SK-N-SH (cell line): ENCODE data around the gene NMT2. TPM values are rescaled to one million over a fixed set of nuclear protein-coding genes. Genes with fewer than 3 reads are reported as not detected.

Source experiments
- CTCF ChIA-PET: fragments of 300-600, 350-600 bp; formaldehyde crosslinking; extraction: SDS; loops from one replicate; lab custom pipeline; 2021; lab: Yijun Ruan, JAX
- POLR2A ChIA-PET: fragments of 350-600 bp; sonication (Branson Sonifier 250); formaldehyde crosslinking; extraction: SDS; loops from one replicate; lab custom pipeline; 2020; ENCODE audit warnings: antibody characterized with exemption, inconsistent platforms; lab: Yijun Ruan, JAX
- DNase-seq: peaks from one replicate; pipeline ENCODE4 v3.0.0; 2012
- H2AFZ ChIP-seq: fragments of 200-600 bp; sonication (generic); 2 replicates; pipeline ENCODE4 v1.8.1; 2016; ENCODE audit warnings: antibody characterized with exemption, mild to moderate bottlenecking, low read depth
- H3F3A ChIP-seq: fragments of 200-600 bp; sonication (generic); replicated peaks from 2 replicates; pipeline ENCODE3; 2016; ENCODE audit warnings: antibody characterized with exemption, mild to moderate bottlenecking; ENCODE audit not compliant: insufficient read depth
- H3K27ac ChIP-seq, 2 experiments: fragments of 200-500 bp in 1 of 2; fragments of 200-600 bp in 1 of 2; sonication (Bioruptor generic) in 1 of 2; sonication (generic), shearing (Covaris generic) in 1 of 2; 2 replicates each; pipeline versions ENCODE4 v1.5.1 to v1.6.1; 2014 to 2016; ENCODE audit warnings: low read depth in 2 of 2, inconsistent platforms in 1 of 2, low read length in 1 of 2, mild to moderate bottlenecking in 1 of 2, mixed read lengths in 1 of 2
- H3K27me3 ChIP-seq: fragments of 200-600 bp; sonication (generic), shearing (Covaris generic); 2 replicates; pipeline ENCODE4 v1.6.1; 2016; ENCODE audit warnings: mixed run types; ENCODE audit not compliant: insufficient read depth
- H3K36me3 ChIP-seq, 2 experiments: fragments of 200-500 bp in 1 of 2; fragments of 200-600 bp in 1 of 2; sonication (Bioruptor generic) in 1 of 2; sonication (generic) in 1 of 2; replicated peaks in 1 of 2; 2 replicates each; pipeline versions ENCODE3 to v1.5.1; 2014 to 2016; ENCODE audit warnings: low read length in 1 of 2, mild to moderate bottlenecking in 1 of 2; ENCODE audit not compliant: insufficient read depth in 2 of 2, control insufficient read depth in 1 of 2
- H3K4me1 ChIP-seq, 2 experiments: fragments of 200-500 bp in 1 of 2; fragments of 200-600 bp in 1 of 2; sonication (Bioruptor generic) in 1 of 2; sonication (generic), shearing (Covaris generic) in 1 of 2; 2 replicates each; pipeline versions ENCODE4 v1.5.1 to v1.6.1; 2014 to 2016; ENCODE audit warnings: low read depth in 1 of 2, low read length in 1 of 2, mixed run types in 1 of 2; ENCODE audit not compliant: insufficient read depth in 2 of 2, control insufficient read depth in 1 of 2
- H3K4me2 ChIP-seq: fragments of 200-600 bp; sonication (generic), shearing (Covaris generic); 2 replicates; pipeline ENCODE4 v1.6.1; 2017; ENCODE audit warnings: mixed run types
- H3K4me3 ChIP-seq, 2 experiments: fragments of 200-500 bp in 1 of 2; fragments of 200-600 bp in 1 of 2; sonication (Bioruptor generic) in 1 of 2; sonication (generic), shearing (Covaris generic) in 1 of 2; 2 replicates each; pipeline versions ENCODE4 v1.5.1 to v1.8.1; 2014 to 2016; ENCODE audit warnings: low read depth in 2 of 2, inconsistent platforms in 1 of 2, low read length in 1 of 2, mild to moderate bottlenecking in 1 of 2, mixed read lengths in 1 of 2, moderate library complexity in 1 of 2
- H3K79me2 ChIP-seq: fragments of 200-600 bp; sonication (generic); 2 replicates; pipeline ENCODE4 v1.8.1; 2017; ENCODE audit warnings: mild to moderate bottlenecking; ENCODE audit not compliant: insufficient read depth
- H3K9ac ChIP-seq: fragments of 200-600 bp; sonication (generic); 2 replicates; pipeline ENCODE4 v1.6.1; 2017; ENCODE audit warnings: mixed run types
- H3K9me2 ChIP-seq: fragments of 200-600 bp; sonication (generic); 2 replicates; pipeline ENCODE4 v1.6.1; 2017; ENCODE audit warnings: mixed run types
- H3K9me3 ChIP-seq: fragments of 200-600 bp; sonication (generic); 2 replicates; pipeline ENCODE4 v1.6.1; 2017; ENCODE audit warnings: mixed run types, mild to moderate bottlenecking, moderate library complexity
- H4K20me1 ChIP-seq: fragments of 200-600 bp; sonication (generic); 2 replicates; pipeline ENCODE4 v1.6.1; 2017; ENCODE audit warnings: mild to moderate bottlenecking, mixed run types; ENCODE audit not compliant: insufficient read depth
- ELF1 ChIP-seq: IDR thresholded peaks from 2 replicates; pipeline ENCODE4 v1.4.0; 2012
- FOSL2 ChIP-seq: IDR thresholded peaks from 2 replicates; pipeline ENCODE4 v1.4.0; 2012; ENCODE audit warnings: low read depth, mild to moderate bottlenecking, moderate library complexity, borderline replicate concordance
- GATA2 ChIP-seq: sonication (generic); formaldehyde crosslinking; IDR thresholded peaks from 2 replicates; pipeline ENCODE4 v1.5.0; 2020; ENCODE audit warnings: mild to moderate bottlenecking, missing genetic modification reagents
- JUND ChIP-seq: IDR thresholded peaks from 2 replicates; pipeline ENCODE4 v1.4.0; 2012
- MEF2A ChIP-seq: IDR thresholded peaks from 2 replicates; pipeline ENCODE4 v1.4.0; 2012; ENCODE audit warnings: low read depth, borderline replicate concordance
- MXI1 ChIP-seq: IDR thresholded peaks from 2 replicates; pipeline ENCODE4 v1.6.1; 2012; ENCODE audit warnings: mild to moderate bottlenecking, low read depth, low read length, improper control_type of control experiment
- POLR2AphosphoS5 ChIP-seq: IDR thresholded peaks from 2 replicates; pipeline ENCODE4 v1.6.1; 2012; ENCODE audit warnings: low read depth, low read length
- RAD21 ChIP-seq: IDR thresholded peaks from 2 replicates; pipeline ENCODE4 v1.6.1; 2012; ENCODE audit warnings: mild to moderate bottlenecking, low read length
- RXRA ChIP-seq: IDR thresholded peaks from 2 replicates; pipeline ENCODE4 v1.4.0; 2012; ENCODE audit warnings: low read depth, mild to moderate bottlenecking, borderline replicate concordance
- SMC3 ChIP-seq: IDR thresholded peaks from 2 replicates; pipeline ENCODE4 v1.6.1; 2012; ENCODE audit warnings: low read depth, low read length, improper control_type of control experiment
- WGBS: methylation state at CpG from one replicate; pipeline ENCODE4 v1.1.6; 2017; ENCODE audit warnings: low lambda C conversion rate; 5-methylcytosine and 5-hydroxymethylcytosine counted together
- polyA plus RNA-seq, 3 experiments: library from polyadenylated mRNA; depleted of rRNA; stranded (reverse); fragments of >200 nt; gene quantifications; 2 replicates each; pipeline ENCODE4 v1.2.3, GENCODE V29; 2012
- TF ChIP-seq, protein P1 (sequence below): IDR thresholded peaks from 2 replicates; pipeline ENCODE4; 2012
- TF ChIP-seq, protein P2 (sequence below): IDR thresholded peaks from 2 replicates; pipeline ENCODE4 v1.4.0; 2012; ENCODE audit warnings: low read depth, borderline replicate concordance

Gene NMT2
- polyA plus RNA-seq, 1 of the 3 experiments (the other 2 are of a cell fraction), result 25.9 TPM

DNA sequence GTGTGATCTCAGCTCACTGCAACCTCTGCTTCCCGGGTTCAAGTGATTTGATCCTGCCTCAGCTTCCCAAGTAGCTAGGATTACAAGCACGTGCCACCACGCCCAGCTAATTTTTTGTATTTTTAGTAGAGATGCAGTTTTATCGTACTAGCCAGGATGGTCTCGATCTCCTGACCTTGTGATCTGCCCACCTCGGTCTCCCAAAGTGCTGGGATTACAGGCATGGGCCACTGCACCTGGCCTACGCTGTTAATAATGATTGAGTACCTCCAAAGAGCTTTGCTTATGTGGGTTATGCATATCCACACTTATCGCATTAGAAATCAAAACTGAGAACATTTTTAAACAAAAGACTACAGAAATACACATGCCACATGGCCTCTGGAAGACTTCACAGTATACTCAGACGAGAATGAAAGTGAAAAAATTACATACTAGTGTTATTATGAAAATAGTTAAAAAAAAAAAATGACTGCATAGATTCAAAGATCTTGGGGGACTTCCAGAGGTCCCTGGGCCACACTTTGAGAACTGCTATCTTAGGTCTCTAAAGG, 45.9 kb downstream of the NMT2 start (continued):
- TF ChIP-seq JUND, result no peak

DNA sequence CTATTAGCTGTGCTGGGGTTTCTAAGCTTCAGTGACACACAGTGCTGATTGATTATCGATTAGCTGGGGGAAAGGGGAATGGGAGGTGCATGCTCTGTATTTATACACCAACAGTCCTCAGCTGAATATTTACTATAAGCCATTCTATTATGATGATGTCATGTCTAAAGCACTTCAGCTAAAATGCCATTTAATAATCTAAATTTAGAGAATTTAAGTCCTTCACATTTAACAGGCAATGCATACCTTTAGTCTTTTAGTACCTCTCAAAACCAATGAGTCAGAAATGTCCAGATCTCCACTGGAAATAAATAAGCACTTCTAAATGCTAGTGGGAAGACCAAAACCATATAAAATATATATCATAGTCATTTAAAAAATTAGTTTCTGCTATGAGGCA, 46.8 kb downstream of the NMT2 start:
- no peak overlapping the region for H3K9ac ChIP-seq
- H3K9me3 ChIP-seq, result no peaks in the 10 kb centered on the region
- H3K4me3 ChIP-seq, result no peak overlapping the region
- 0 out of 2 replicates have a peak, but pooled peaks have one; percentile 4 for TF ChIP-seq JUND
- TF ChIP-seq, protein P1, sequence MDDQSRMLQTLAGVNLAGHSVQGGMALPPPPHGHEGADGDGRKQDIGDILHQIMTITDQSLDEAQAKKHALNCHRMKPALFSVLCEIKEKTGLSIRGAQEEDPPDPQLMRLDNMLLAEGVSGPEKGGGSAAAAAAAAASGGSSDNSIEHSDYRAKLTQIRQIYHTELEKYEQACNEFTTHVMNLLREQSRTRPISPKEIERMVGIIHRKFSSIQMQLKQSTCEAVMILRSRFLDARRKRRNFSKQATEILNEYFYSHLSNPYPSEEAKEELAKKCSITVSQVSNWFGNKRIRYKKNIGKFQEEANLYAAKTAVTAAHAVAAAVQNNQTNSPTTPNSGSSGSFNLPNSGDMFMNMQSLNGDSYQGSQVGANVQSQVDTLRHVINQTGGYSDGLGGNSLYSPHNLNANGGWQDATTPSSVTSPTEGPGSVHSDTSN, result peak; percentile 18; the same call in 1 of the 2 replicates
- TF ChIP-seq, protein P2, sequence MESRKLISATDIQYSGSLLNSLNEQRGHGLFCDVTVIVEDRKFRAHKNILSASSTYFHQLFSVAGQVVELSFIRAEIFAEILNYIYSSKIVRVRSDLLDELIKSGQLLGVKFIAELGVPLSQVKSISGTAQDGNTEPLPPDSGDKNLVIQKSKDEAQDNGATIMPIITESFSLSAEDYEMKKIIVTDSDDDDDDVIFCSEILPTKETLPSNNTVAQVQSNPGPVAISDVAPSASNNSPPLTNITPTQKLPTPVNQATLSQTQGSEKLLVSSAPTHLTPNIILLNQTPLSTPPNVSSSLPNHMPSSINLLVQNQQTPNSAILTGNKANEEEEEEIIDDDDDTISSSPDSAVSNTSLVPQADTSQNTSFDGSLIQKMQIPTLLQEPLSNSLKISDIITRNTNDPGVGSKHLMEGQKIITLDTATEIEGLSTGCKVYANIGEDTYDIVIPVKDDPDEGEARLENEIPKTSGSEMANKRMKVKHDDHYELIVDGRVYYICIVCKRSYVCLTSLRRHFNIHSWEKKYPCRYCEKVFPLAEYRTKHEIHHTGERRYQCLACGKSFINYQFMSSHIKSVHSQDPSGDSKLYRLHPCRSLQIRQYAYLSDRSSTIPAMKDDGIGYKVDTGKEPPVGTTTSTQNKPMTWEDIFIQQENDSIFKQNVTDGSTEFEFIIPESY, result no peak
- no peak overlapping the region for H3K4me2 ChIP-seq
- no peak overlapping the region for H2AFZ ChIP-seq
- H3K9me2 ChIP-seq, result no peaks in the 10 kb centered on the region
- H3K79me2 ChIP-seq, result no peaks in the 10 kb centered on the region
- H3K27me3 ChIP-seq, result no peaks in the 10 kb centered on the region
- H3K4me1 ChIP-seq, result peaks cover 7 to 21% of the 10 kb centered on the region in 2 experiments; a peak in 3 of 4 replicates
- no peaks in the 10 kb centered on the region for H4K20me1 ChIP-seq
- CTCF ChIA-PET, result no interaction called here
- WGBS, result 80% methylated on average over 1 of the region's 1 CpG
- POLR2A ChIA-PET, result no interaction called here
- H3K36me3 ChIP-seq, result peaks cover 29 to 58% of the 10 kb centered on the region in 2 experiments
- H3F3A ChIP-seq, result peaks cover 5% of the 10 kb centered on the region
- 0 out of 4 replicates have a peak overlapping the region, but pooled peaks of 1 of the 2 experiments have one; percentile 11 for H3K27ac ChIP-seq
- DNase-seq, result no peak

DNA sequence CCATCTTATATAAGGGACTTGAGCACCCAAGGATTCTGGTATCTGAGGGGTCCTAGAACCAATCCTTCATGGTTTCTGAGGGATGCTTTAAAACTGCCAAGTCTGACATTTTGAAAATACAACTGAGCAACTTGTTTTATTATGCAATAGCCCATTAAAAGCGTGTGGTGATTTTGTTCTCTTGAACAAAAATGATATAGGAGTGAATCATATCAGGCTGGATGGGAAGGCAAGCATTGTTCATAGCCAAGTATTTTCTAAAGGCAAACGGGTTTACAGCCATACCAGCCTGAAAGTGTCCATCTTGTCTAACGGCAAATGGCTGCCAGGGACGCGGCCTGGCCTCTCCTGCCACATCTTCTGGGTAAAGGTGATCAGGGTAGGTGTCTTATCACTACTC, 48.0 kb downstream of the NMT2 start:
- H3K9ac ChIP-seq, result no peak overlapping the region
- H3K27me3 ChIP-seq, result no peaks in the 10 kb centered on the region
- peaks cover 7 to 21% of the 10 kb centered on the region in 2 experiments; a peak in 3 of 4 replicates for H3K4me1 ChIP-seq
- no peaks in the 10 kb centered on the region for H3K9me3 ChIP-seq
- no peaks in the 10 kb centered on the region for H4K20me1 ChIP-seq
- DNase-seq, result no peak
- H3K36me3 ChIP-seq, result peaks cover 39 to 56% of the 10 kb centered on the region in 2 experiments
- H3K4me2 ChIP-seq, result no peak overlapping the region
- H3K9me2 ChIP-seq, result no peaks in the 10 kb centered on the region
- H2AFZ ChIP-seq, result no peak overlapping the region
- peaks cover 2% of the 10 kb centered on the region; the same call in 1 of the 2 replicates for H3K79me2 ChIP-seq
- 95% methylated on average over 5 of the region's 5 CpGs for WGBS
- peaks cover 5% of the 10 kb centered on the region for H3F3A ChIP-seq
- POLR2A ChIA-PET, result no interaction called here
- CTCF ChIA-PET, result no interaction called here
- H3K27ac ChIP-seq, result no peak overlapping the region
- TF ChIP-seq MXI1 (no peak), JUND (no peak), MEF2A (no peak), FOSL2 (no peak; the same call in 1 of the 2 replicates), POLR2AphosphoS5 (no peak), GATA2 (CRISPR knock-in tag) (no peak), SMC3 (no peak), RAD21 (no peak), ELF1 (no peak), RXRA (no peak)
- no peak overlapping the region for H3K4me3 ChIP-seq
